Ectodermal cell (in vitro differentiated cells): ENCODE data around the gene CLEC4G.

Source experiments
- H3K27ac ChIP-seq: 2 replicates; pipeline ENCODE4 v1.7.0; 2013; ENCODE audit warnings: mild to moderate bottlenecking, low read depth, low read length; ENCODE audit not compliant: insufficient read depth, poor library complexity, severe bottlenecking
- H3K27me3 ChIP-seq: 2 replicates; pipeline ENCODE4 v1.7.0; 2013; ENCODE audit warnings: mild to moderate bottlenecking, low read length; ENCODE audit not compliant: insufficient read depth, control insufficient read depth, poor library complexity, severe bottlenecking
- H3K36me3 ChIP-seq: one replicate; pipeline ENCODE4 v1.7.0; 2013; ENCODE audit warnings: low read length; ENCODE audit not compliant: control insufficient read depth, insufficient read depth
- H3K4me1 ChIP-seq: one replicate; pipeline ENCODE4 v1.7.0; 2013; ENCODE audit warnings: low read length; ENCODE audit not compliant: control insufficient read depth, insufficient read depth
- H3K4me3 ChIP-seq: 2 replicates; pipeline ENCODE4 v1.7.0; 2013; ENCODE audit warnings: low read depth, low read length, control low read depth; ENCODE audit not compliant: insufficient read depth
- H3K9me3 ChIP-seq: 2 replicates; pipeline ENCODE4 v1.7.0; 2013; ENCODE audit warnings: mild to moderate bottlenecking, low read length, moderate library complexity; ENCODE audit not compliant: control insufficient read depth
- WGBS, 2 experiments: methylation state at CpG; one replicate each; pipeline ENCODE4 v1.1.7; 2013; ENCODE audit warnings: missing lambda C conversion rate in 2 of 2; 5-methylcytosine and 5-hydroxymethylcytosine counted together

The CLEC4G gene

DNA sequence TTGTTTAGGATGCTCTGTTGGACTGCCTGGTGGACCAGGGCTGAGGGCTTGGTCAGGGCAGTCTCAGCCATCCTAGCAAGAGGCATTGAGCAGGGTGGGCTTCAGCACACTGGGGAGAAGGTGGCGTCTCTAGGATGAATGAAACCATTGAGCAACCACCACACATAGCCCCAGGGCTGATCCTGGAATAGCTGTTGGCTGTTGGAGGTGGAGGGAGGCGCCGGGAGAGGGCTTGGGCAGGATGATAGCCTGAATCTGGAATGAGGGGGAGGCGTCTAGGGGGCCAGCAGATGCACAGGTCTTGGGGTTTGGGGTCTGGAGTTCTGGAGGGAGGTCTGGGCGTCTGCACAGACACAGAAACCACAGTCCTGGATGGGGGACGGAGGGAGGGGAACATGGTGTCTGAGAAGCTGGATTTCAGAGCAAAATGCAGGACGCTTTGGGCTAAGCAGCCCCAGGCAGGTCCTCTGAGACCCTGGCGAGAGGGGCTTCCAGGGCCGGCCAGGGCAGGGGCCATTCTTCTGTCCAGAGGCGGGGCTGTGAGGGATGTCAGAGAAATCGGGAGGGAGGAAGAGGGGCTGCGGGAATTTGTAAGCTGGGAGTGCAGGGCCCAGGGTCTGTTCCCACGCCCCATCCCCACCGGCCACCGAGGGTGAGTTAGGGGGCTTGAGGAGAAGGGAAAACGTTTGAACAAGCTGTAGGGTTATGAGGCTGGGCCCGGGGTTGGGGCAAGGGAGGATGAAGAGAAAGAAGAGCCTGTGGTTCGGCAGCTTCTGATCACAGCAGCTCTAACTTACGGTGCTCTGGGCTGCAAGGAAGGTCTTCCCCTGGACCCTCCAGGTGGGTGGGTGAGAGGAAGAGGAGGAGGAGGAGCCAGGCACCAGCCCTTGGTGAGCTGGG lies 46.1 kb downstream of the CLEC4G start:
- Histone ChIP-seq H3K4me1 (no peaks in the 10 kb centered on the region), H3K36me3 (peaks cover 22% of the 10 kb centered on the region), H3K27me3 (no peaks in the 10 kb centered on the region), H3K27ac (no peak overlapping the region), H3K4me3 (no peak overlapping the region), H3K9me3 (no peaks in the 10 kb centered on the region)
- WGBS, 2 experiments = 67 to 68% methylated on average over 19 of the region's 19 CpGs

DNA sequence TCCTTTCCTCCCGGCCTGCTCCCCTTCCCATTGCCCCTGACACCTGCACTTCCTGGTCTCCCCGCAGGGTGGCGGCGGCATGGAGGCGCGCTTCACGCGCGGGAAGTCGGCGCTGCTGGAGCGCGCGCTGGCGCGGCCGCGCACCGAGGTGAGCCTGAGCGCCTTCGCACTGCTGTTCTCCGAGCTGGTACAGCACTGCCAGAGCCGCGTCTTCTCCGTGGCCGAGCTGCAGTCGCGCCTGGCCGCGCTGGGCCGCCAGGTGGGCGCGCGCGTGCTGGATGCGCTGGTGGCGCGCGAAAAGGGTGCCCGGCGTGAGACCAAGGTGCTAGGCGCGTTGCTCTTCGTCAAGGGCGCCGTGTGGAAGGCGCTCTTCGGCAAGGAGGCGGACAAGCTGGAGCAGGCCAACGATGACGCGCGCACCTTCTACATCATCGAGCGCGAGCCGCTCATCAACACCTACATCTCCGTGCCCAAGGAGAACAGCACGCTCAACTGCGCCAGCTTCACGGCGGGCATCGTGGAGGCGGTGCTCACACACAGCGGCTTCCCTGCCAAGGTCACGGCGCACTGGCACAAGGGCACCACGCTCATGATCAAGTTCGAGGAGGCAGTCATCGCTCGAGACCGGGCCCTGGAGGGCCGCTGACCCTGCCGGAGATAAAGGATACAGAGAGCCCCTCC lies 49.6 kb downstream of the CLEC4G start:
- no peaks in the 10 kb centered on the region for H3K9me3 ChIP-seq
- 94 to 96% methylated on average over 74 of the region's 74 CpGs for WGBS, 2 experiments
- peaks cover 3% of the 10 kb centered on the region for H3K4me1 ChIP-seq
- peaks cover 21% of the 10 kb centered on the region for H3K27me3 ChIP-seq
- peaks cover 22% of the 10 kb centered on the region for H3K36me3 ChIP-seq
- H3K27ac ChIP-seq = no peak overlapping the region
- peak overlapping the region; percentile 98 for H3K4me3 ChIP-seq

DNA sequence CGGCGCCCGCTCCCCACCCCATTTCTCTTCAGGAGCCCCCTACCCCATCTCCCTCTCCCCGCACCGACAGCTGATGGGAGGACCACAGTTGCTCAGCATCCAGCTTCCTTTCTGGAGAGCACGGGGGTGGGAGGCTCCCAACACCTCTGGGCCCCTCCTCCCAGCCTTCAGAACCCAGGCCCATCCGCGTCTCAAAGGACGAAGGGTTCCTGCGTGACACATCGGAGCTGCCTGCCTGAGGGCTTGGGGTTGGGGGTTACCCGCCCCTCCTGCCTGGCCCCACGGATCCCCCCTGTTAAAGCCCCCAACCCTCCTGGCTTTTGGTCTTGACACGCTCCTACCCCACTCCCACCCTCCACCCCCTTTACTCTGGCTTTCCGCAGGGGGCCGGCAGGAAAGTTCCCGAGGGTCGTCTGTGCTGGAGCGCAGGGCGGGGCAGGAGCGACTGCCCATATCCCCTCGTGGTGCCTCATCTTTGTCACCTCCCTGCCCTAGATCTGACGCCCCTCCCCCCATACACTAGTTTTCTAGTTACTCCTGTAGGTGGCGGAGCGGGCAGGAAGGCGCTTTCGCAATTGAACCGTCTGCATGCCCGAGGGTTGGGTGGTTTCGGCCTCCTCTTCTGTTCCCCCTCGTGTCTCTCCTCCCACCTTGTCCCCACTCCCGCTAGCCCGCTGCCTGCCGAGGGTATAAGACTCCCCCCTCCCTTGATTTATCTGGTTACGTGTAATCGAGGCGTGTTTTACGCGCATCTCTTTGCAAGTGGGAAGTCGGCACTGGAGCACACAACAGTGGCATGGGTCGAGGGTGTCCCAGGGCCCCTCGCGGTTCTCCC lies 50.4 kb downstream of the CLEC4G start:
- Histone ChIP-seq H3K27ac (no peak overlapping the region), H3K9me3 (no peaks in the 10 kb centered on the region)

DNA sequence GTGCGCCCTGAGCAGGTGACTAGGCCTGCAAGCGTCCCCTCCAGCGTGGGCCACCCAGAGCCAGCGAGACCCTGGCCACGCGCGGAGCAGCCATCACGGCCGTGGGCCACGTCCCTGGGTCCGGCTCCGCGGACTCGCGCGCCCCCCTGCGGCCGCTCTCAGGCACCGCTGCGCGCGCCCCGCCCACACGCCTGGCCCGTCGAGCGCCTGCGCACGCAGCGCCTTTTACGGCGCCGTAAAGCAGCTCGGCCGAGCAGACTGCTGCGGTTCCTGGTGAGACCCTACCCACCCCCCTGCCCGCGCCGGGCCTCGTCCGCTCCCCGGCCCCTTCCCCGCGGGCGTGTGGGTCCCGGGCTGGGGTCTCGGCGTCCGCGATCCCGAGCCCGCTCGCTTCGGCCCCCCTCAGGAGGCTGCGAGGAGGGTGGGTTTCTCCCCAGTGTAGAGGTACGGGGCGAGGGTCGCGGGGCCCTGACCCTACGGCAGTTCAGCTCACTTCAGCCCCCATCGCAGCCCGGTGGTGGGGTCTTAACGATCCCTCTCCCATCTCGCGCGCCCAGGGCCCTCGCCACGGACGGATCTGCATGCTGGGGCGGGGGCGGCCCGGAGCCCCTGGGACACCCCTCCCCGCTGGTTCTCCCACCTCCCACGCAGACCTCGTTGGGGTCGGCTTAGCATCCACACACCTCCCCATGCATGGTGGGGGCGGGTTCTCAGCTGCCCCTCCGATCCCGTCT lies 51.1 kb downstream of the CLEC4G start, which contains the start of gene TRAPPC5:
Gene TRAPPC5 (plus strand): TSS at position 228 of the 734 bp plus-strand sequence. CDS start 1,421 bp downstream, outside the sequence.
- Histone ChIP-seq H3K27ac (no peak within 1 kb of the TSS), H3K4me3 (peak within 1 kb of the TSS; percentile 98), H3K27me3 (peaks cover 36% of the 10 kb centered on the region), H3K4me1 (peaks cover 3% of the 10 kb centered on the region), H3K9me3 (no peaks in the 10 kb centered on the region), H3K36me3 (peaks cover 22% of the 10 kb centered on the region)
- WGBS, 2 experiments = 0% methylated on average over 79 of the region's 79 CpGs

More for the DNA sequence above, 50.4 kb downstream of the CLEC4G start:
- WGBS, 2 experiments = 24 to 25% methylated on average over 43 of the region's 43 CpGs
- Histone ChIP-seq H3K4me1 (peaks cover 3% of the 10 kb centered on the region), H3K27me3 (peaks cover 28% of the 10 kb centered on the region), H3K36me3 (peaks cover 22% of the 10 kb centered on the region), H3K4me3 (peak overlapping the region; percentile 98)

DNA sequence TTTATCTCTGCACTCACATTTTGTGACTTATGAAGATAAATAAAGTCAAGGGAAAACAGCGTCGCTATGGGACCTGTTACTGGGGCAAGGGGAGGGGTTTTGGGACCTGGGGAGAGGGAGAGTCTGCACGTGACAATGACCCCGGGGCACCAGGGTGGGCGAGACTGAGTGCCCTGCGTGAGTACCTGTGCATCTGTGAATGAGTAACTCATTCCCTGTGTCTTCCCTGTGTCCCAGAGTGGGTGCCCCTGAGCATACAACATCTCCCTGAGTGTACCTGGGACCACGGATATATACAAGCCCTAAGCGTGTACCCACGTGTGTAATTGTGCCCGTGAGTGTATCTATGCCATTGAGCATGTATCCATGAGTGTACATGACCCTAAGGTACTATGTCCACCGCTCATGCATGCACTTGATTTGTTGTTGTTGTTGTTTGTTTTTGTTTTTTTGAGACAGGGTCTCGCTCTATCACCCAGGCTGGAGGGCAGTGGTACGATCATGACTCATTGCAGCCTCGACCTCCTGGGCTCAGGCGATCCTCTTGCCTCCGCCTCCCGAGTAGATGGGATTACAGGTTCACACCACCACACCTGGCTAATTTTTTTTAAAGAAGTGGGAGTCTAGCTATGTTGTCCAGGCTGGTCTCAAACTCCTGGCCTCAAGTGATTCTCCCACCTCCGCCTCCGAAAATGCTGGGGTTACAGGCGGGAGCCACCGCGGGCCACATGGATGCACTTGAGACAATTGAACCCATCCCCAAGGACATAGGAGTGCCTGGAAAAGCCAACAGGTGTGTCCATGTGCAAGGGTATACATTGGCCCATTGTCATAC lies 51.9 kb downstream of the CLEC4G start:
- H3K27ac ChIP-seq = no peak overlapping the region

DNA sequence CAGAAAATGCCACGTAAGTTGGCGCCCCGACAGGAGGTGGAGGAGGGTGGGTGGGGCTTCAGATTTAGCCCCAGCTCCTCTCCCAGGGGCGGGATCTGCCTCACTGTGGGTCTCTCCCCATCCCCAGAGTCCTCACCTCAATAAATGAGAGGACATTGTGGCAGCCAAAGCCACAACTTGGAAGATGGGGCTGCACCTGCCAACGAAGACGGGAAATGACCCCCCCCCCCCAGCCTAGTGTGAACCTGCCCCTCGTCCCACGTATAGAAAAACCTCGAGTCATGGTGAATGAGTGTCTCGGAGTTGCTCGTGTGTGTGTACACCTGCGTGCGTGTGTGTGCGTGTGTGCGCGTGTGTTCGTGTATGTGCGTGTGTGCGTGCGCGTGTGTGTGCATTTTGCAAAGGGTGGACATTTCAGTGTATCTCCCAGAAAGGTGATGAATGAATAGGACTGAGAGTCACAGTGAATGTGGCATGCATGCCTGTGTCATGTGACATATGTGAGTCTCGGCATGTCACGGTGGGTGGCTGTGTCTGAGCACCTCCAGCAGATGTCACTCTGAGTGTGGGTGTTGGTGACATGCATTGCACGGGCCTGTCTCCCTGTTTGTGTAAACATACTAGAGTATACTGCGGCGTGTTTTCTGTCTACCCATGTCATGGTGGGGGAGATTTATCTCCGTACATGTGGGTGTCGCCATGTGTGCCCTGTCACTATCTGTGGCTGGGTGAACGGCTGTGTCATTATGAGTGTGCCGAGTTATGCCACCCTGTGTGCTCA lies 52.7 kb downstream of the CLEC4G start:
- WGBS, 2 experiments = 82% methylated on average over 30 of the region's 30 CpGs

More for the DNA sequence above, 51.9 kb downstream of the CLEC4G start:
- H3K36me3 ChIP-seq = peaks cover 22% of the 10 kb centered on the region
- peaks cover 38% of the 10 kb centered on the region for H3K27me3 ChIP-seq
- 58 to 62% methylated on average over 22 of the region's 22 CpGs for WGBS, 2 experiments
- H3K4me3 ChIP-seq = peak overlapping the region; percentile 98
- no peaks in the 10 kb centered on the region for H3K9me3 ChIP-seq
- H3K4me1 ChIP-seq = peaks cover 3% of the 10 kb centered on the region

More for the DNA sequence above, 52.7 kb downstream of the CLEC4G start:
- Histone ChIP-seq H3K27me3 (peaks cover 38% of the 10 kb centered on the region), H3K27ac (no peak overlapping the region), H3K9me3 (no peaks in the 10 kb centered on the region), H3K4me1 (peaks cover 3% of the 10 kb centered on the region), H3K36me3 (peaks cover 19% of the 10 kb centered on the region), H3K4me3 (no peak overlapping the region)
